KOPT-K1 (cell line): ENCODE data around the gene COL4A2.
"Not testable (repeated sequence)": the region's sequence is repeated elsewhere in the genome, so short reads cannot be mapped to it uniquely, and the experiment has no call there.

Experiments used
- H3K27ac ChIP-seq: fragments of 200-600 bp; sonication (generic); 2 replicates; pipeline ENCODE4 v1.5.1; 2016; ENCODE audit warnings: antibody characterized with exemption, mild to moderate bottlenecking, low read depth, low read length; ENCODE audit not compliant: poor library complexity, severe bottlenecking
- H3K36me3 ChIP-seq: fragments of 200-600 bp; sonication (generic); 2 replicates; pipeline ENCODE4 v1.5.1; 2017; ENCODE audit warnings: antibody characterized with exemption, mild to moderate bottlenecking, low read length, moderate library complexity; ENCODE audit not compliant: insufficient read depth
- H3K9me3 ChIP-seq: fragments of 200-600 bp; sonication (generic); 2 replicates; pipeline ENCODE4 v1.5.1; 2017; ENCODE audit warnings: antibody characterized with exemption, low read length, mild to moderate bottlenecking; ENCODE audit not compliant: insufficient read depth, poor library complexity, severe bottlenecking

Gene COL4A2

DNA sequence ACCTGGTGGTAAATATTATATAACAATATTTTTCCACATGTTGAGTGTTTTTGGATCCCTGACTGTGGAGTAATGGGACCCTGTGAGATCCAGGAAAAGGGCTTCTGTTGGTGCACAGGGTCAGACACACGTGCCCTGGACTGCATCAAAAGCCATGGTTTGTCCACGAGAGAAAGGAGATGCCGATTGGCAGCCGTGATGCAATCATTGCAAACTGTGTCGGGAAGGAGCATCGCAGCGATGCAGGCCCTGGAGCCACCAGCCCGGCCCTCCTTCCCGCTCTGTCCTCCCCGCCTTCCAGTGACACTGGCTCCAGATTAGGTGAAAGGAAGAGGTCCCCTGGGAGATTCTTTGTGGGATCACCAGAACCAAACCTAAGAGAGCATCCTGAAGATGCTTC is 9.1 kb downstream of the COL4A2 start:
- Histone ChIP-seq H3K9me3 (peaks cover 2% of the 10 kb centered on the region), H3K36me3 (no peaks in the 10 kb centered on the region), H3K27ac (no peak overlapping the region)

DNA sequence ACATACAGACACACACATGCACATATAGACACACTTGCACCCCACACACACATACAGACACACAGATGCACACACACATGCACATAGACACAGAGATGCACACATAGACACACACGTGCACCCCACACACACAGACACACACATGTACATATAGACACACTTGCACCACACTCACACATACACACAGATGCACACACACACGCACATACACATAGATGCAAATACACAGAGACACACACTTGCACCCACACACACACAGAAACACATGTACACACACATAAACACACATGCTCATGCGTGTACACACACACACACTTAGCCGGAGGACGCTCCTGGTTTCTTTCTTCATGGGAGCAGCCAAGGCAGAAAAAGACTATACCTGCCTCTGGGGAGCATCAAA is 10.0 kb downstream of the COL4A2 start:
- H3K9me3 ChIP-seq, result peaks cover 11% of the 10 kb centered on the region
- H3K36me3 ChIP-seq, result no peaks in the 10 kb centered on the region
- H3K27ac ChIP-seq, result no peak overlapping the region

DNA sequence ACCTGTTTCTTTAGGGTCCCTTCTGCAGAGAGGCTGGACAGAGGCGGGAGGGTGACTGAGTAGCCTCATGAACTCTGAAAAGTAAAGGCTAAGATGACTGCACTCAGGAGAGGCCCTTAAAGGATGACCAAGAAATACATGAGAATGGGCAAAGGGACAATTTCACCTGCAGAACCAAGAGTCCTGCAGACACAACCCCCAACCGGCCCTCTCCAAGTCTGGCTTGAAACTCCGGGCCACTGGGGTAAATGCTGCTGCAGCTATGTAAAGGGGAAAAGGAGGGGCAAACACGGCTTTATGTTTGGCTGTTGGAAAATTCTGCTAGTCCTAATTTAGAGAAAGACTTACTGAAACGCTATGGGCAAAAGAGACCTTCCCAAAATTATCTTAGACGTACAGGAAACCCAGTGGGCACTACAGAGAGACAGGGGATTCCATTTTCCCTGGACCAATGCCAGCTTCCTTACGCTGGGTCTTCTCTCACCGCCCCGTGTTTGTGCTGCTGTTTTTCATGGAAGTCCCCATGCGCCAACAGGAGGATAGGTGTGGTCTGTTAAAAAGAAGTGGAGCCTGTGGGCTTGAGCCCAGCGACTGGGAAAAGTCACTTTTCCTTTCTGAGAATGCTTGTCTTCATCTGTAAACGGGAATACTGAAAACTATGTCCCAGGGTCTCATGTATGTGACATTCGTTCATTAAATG is 10.6 kb downstream of the COL4A2 start:
- no peak overlapping the region for H3K27ac ChIP-seq
- peaks cover 13% of the 10 kb centered on the region for H3K9me3 ChIP-seq
- H3K36me3 ChIP-seq, result no peaks in the 10 kb centered on the region

- Histone ChIP-seq H3K36me3 (no peaks in the 10 kb centered on the region), H3K27ac (no peak overlapping the region), H3K9me3 (peaks cover 13% of the 10 kb centered on the region)
These were observed 11.8 kb downstream of the COL4A2 start for GRCh38 chr13:110318920-110319319.

DNA sequence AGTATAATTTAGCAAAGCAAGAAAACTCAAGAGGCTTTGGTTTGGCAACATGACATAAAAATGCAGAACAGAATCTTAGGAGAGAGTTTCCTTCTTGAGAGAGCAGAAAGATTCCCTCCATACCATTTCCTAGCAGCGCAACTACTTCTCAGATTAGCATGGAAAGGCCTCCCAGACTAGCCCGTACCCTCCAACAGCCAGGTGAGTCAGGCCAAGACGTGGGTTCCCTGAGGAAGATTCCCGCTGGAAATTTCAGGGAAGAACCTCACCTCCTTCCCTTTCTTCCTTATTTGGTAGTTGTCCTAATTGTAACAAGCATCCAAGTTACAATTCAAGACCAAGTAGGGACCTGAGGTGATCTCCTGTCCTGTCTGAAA is 12.3 kb downstream of the COL4A2 start:
- H3K36me3 ChIP-seq, result no peaks in the 10 kb centered on the region
- no peak overlapping the region for H3K27ac ChIP-seq
- peaks cover 13% of the 10 kb centered on the region for H3K9me3 ChIP-seq

DNA sequence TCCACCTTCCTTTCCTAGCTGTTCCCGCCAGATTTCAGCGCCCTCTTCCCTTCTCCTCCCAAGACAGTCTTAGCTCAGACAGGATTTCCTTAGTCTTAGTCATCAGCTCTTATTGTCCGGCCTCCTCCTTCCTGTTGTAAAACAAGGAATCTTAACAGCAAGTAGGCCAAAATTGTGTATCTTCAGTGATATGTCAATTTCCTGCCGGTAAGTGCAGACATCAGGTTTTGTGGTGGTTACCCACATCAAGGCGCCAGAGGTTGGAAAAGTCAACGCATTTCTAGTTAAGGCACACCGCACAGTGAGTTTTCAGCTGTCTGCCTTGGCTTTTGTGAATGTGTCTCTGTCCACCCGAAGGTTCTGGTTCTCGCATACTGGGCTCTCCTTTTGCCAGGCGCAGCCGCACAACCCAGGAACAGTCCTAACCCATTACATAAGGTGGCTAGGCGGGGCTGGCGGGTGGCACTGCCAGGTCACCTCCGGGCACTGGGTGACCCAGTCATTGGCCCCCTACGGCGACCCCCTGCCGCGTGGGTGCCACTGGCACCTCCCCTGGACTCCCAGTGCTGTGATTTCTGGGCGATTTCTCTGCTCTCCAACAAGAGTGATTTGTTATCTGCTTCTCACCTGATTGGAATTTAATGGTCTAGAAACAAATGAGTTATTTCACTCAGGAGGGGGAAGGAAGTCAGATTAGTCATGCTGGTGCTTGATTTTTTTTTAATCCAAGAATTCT is 12.9 kb downstream of the COL4A2 start:
- Histone ChIP-seq H3K9me3 (peaks cover 13% of the 10 kb centered on the region), H3K27ac (no peak overlapping the region), H3K36me3 (no peaks in the 10 kb centered on the region)

DNA sequence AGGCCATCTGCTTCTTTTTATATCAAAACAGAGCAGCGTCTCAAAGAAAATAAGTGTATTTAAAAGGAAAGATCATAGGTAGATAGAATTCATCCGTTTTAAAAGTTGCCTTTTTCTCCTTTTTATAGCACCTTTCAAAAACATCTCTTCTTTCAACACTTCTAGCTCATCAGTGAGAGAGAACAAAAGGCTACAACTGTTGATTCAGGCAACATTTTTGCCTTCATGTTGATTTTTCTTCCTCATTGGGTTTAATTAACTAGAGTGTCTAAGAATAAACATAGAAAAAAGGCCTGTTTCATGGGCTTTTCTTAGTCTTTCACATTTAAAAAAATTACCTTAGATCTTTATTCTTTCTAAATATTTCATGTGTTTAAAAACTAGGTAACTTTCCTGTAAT is 13.6 kb downstream of the COL4A2 start:
- Histone ChIP-seq H3K9me3 (peaks cover 13% of the 10 kb centered on the region), H3K27ac (no peak overlapping the region), H3K36me3 (no peaks in the 10 kb centered on the region)

- not testable (repeated sequence) for H3K36me3 ChIP-seq, H3K27ac ChIP-seq
- H3K9me3 ChIP-seq, result peaks cover 13% of the 10 kb centered on the region
These were observed 14.5 kb downstream of the COL4A2 start for GRCh38 chr13:110321573-110321972.

GRCh38 chr13:110322126-110322827 is 15.2 kb downstream of the COL4A2 start:
- peaks cover 13% of the 10 kb centered on the region for H3K9me3 ChIP-seq
- no peak overlapping the region for H3K27ac ChIP-seq
- H3K36me3 ChIP-seq, result no peaks in the 10 kb centered on the region

DNA sequence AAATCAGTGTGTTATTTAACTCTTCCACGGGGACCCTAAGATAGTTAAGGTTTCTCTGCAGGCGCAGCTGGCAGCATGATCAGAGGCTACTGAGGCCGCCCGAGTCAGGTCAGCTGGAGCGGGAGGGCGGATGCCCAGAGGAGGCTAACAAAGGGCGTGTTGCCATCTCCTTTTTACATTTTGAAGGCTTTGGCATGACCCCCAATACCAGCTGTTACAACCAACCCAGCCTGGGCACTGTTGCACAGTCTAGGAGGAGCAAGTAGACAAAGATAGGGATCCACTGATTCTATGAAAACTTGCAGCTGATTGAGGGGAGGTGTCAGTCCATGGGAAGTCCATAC is 15.7 kb downstream of the COL4A2 start:
- Histone ChIP-seq H3K9me3 (peaks cover 13% of the 10 kb centered on the region), H3K27ac (no peak overlapping the region), H3K36me3 (no peaks in the 10 kb centered on the region)

DNA sequence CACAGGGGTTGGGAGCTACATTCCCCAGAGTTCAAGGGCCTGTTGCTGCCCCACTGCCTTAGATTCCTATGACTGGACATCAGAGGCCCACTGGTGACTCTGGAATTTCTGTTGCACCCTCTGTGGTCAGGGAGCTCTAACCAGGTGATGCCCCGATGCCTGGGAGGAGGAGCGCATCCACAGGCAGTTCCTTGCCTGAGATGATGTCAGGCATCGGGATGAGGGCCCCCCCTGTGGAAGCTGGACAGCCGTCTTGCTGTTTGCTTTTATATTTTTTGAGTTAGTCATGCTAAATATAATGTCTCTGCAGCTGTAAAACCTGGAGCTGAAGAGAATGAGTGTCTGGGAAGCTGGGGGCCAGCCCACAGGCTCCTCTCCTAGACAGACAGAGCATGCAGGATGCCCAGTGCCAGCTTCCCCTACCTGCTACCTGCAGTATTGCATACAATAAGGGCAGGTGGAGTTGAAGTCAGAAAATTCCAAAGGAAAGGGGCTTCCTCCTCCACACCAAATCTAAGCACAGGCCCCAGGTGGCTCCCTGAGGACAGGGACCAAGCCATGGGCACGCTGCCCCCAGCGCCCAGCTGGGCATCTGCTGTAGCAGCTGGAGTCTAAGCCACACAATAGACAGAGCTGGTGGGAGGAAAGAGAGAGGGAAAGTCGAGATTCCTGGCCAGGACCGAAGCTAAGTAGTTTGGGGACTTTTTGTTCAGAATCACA is 16.2 kb downstream of the COL4A2 start:
- Histone ChIP-seq H3K9me3 (peaks cover 13% of the 10 kb centered on the region), H3K27ac (no peak overlapping the region), H3K36me3 (no peaks in the 10 kb centered on the region)

GRCh38 chr13:110324026-110324749 is 17.1 kb downstream of the COL4A2 start:
- Histone ChIP-seq H3K9me3 (peaks cover 13% of the 10 kb centered on the region), H3K36me3 (no peaks in the 10 kb centered on the region), H3K27ac (no peak overlapping the region)

GRCh38 chr13:110326263-110326904 is 19.3 kb downstream of the COL4A2 start:
- Histone ChIP-seq H3K36me3 (no peaks in the 10 kb centered on the region), H3K9me3 (peaks cover 10% of the 10 kb centered on the region), H3K27ac (no peak overlapping the region)

GRCh38 chr13:110327051-110327721 is 20.1 kb downstream of the COL4A2 start:
- peaks cover 2% of the 10 kb centered on the region for H3K9me3 ChIP-seq
- H3K36me3 ChIP-seq, result no peaks in the 10 kb centered on the region
- H3K27ac ChIP-seq, result no peak overlapping the region
